Activated CD4-positive, alpha-beta T cell treated with anti-CD3 and anti-CD28 coated beads, Interleukin-2, amount 10 ng/mL, durations not matched to agents 7 days and 5 days (primary cell): ENCODE data around the gene GFOD2. TPM values are rescaled to one million over a fixed set of nuclear protein-coding genes. Genes with fewer than 3 reads are reported as not detected.

ENCODE experiments used
- CTCF ChIA-PET: fragments of 350-600 bp; sonication (Branson Sonifier 250); formaldehyde crosslinking; loops from one replicate; lab custom pipeline; 2021; ENCODE audit warnings: antibody characterized with exemption; lab: Charles Lee
- POLR2A ChIA-PET: fragments of 350-600 bp; sonication (Branson Sonifier 250); formaldehyde crosslinking; loops from one replicate; lab custom pipeline; 2021; ENCODE audit warnings: antibody characterized with exemption; lab: Charles Lee
- DNase-seq: peaks from one replicate; pipeline ENCODE4 v3.0.0-alpha.2; 2020
- H3K27ac Mint-ChIP-seq: one replicate; pipeline ENCODE4 v1.8.0; 2021; ENCODE audit warnings: mild to moderate bottlenecking, moderate library complexity, mixed read lengths
- H3K27me3 Mint-ChIP-seq: one replicate; pipeline ENCODE4 v1.8.0; 2021; ENCODE audit warnings: mixed read lengths
- H3K36me3 Mint-ChIP-seq: one replicate; pipeline ENCODE4 v1.8.0; 2021; ENCODE audit warnings: low read depth, mixed read lengths
- H3K4me1 Mint-ChIP-seq: one replicate; pipeline ENCODE4 v1.8.0; 2021; ENCODE audit warnings: mixed read lengths
- H3K4me3 Mint-ChIP-seq: one replicate; pipeline ENCODE4 v1.8.0; 2021; ENCODE audit warnings: mild to moderate bottlenecking, moderate library complexity, mixed read lengths
- H3K9me3 Mint-ChIP-seq: one replicate; pipeline ENCODE4 v1.8.0; 2021; ENCODE audit warnings: mixed read lengths
- total RNA-seq, 2 experiments: library from RNA; stranded (reverse); gene quantifications; one replicate each; pipeline ENCODE4 v1.2.3, GENCODE V29; 2021

GFOD2 gene
- total RNA-seq, 2 experiments from 2014 or later: 11.2 to 11.9 TPM

DNA sequence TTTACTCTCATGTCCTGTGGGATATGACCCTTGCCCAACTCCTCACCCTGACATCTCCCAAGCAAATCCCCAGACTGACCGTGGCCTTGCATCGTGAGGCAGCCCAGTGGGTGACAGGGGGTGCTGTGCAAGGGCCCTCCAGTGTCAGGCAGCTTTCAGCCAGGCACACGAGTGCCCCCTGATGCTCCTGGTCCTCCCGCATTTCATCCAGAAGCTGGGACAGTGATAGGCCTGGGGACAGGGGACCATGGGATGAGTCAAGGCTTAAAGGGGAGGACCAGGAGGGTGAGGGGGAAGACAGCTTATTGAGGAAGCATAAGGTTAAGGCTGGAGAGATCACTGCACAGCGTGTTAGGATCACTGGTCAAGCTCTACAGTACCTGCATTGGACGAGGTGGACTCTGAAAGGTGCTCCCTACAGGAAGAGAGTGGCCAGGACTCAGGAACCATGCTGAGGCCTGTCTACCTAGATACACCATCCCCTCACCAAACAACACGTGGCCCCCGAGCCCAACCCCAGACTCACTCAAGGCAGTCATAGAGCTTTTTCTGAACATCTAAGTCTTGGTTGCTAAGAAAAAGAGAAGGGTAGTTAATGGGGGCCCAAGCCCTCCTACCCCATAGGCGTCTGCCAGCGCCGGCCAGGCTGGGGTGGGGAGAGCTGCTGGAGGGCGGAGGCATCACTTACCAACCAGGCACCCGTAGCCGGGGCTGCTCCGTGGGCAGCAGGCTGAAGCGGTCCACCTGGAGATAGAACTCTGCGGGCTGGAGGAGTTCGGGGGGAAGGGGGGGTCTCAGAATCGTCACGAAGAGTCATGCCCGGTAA lies 60.1 kb downstream of the GFOD2 start:
- ChIA-PET POLR2A (interaction anchor here (0.6 kb wide), 1 partner anchor 19 kb away, joined by 3 read pairs; no protein-coding TSS in a partner anchor), CTCF (interaction anchor here (0.5 to 14.5 kb wide), 13 partner anchors 9 to 337 kb away, joined by 3 to 177 read pairs (median 6); partner anchors contain the start of genes ATP6V0D1, C16orf86, CARMIL2 and CTCF)
- H3K27ac Mint-ChIP-seq: peak overlapping the region; percentile 97
- H3K9me3 Mint-ChIP-seq: no peaks in the 10 kb centered on the region
- no peaks in the 10 kb centered on the region for H3K27me3 Mint-ChIP-seq
- H3K4me3 Mint-ChIP-seq: peak overlapping the region; percentile 87
- no peak for DNase-seq
- H3K4me1 Mint-ChIP-seq: peaks cover 28% of the 10 kb centered on the region
- H3K36me3 Mint-ChIP-seq: peaks cover 23% of the 10 kb centered on the region

DNA sequence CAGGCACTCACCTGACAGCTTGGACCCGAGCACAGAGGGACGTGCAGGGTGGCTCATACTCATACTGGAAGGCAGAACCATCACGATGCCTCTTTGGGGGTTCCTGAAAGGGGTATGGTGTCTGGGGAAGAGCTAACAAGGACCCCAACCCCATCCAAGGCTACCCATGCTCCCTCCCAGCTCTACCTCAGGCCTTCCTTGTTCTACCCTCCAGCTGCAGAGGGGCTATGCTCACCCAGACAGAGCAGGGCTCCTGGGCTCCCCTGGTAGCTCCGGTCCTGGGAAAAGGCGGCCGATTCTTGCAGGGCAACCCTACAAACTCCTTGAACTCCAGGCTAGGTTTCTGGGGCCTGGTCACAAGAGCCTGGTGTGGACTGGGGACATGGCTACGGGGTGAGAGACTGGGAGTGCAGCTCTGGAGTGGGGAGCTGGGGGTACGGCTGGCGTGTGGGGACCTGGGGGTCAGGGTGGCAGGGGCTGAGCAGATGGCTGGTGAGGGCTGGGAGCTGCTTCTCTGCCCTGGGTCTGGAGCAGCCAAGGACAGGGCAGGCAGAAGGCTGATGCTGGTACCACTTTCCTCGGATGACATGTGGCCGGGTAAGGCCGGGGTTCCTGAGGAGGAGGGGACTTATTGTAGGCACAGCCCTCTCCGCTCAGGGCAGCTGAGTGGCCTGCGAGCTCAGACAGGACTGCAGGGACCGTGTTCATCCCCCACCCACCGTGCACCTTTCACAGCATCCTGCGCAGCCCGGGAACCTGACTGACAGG lies 61.2 kb downstream of the GFOD2 start:
- H3K27ac Mint-ChIP-seq: peak overlapping the region; percentile 31
- peak overlapping the region; percentile 87 for H3K4me3 Mint-ChIP-seq
- no peak for DNase-seq
- ChIA-PET CTCF (interaction anchor here (1.1 to 14.5 kb wide), 9 partner anchors 10 to 177 kb away, joined by 5 to 177 read pairs (median 14); partner anchors contain the start of genes ATP6V0D1, C16orf86, CARMIL2 and CTCF), POLR2A (no interaction called here)
- no peaks in the 10 kb centered on the region for H3K9me3 Mint-ChIP-seq
- no peaks in the 10 kb centered on the region for H3K27me3 Mint-ChIP-seq
- H3K4me1 Mint-ChIP-seq: peaks cover 27% of the 10 kb centered on the region
- H3K36me3 Mint-ChIP-seq: peaks cover 25% of the 10 kb centered on the region

DNA sequence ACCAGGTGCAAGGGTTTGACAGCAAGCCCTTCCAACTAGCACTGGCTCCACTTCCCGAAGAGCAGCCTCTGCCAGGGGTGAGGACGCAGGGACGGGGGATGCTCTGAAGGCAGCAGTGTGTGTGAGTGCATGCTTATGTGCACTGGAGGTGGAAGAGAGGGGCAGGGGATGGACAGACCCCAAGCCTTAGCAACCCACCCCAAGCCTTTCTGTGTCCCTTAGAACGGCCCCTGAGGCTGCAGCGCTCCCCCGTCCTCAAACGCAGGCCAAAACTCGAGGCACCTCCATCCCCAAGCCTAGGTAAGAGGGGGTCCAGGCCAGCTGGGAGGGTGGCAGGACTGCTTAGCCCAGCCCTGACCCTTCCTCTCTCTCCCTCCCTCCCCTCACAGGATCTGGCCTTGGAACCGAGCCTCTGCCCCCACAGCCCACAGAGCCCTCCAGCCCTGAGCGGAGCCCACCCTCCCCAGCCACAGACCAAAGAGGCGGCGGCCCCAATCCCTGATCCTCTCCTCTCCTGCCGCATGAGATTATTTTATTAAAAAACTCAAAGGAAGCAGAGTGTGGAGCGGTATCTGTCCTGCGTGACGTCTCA lies 62.0 kb downstream of the GFOD2 start:
- H3K36me3 Mint-ChIP-seq: peaks cover 28% of the 10 kb centered on the region
- POLR2A ChIA-PET: no interaction called here
- CTCF ChIA-PET: interaction anchor here (2.6 to 14.5 kb wide), 6 partner anchors 9 to 135 kb away, joined by 13 to 177 read pairs (median 20); partner anchors contain the start of genes C16orf86, CARMIL2 and CTCF
- H3K4me1 Mint-ChIP-seq: peaks cover 26% of the 10 kb centered on the region
- H3K27me3 Mint-ChIP-seq: no peaks in the 10 kb centered on the region
- H3K9me3 Mint-ChIP-seq: no peaks in the 10 kb centered on the region
- no peak for DNase-seq
- no peak overlapping the region for H3K27ac Mint-ChIP-seq
- H3K4me3 Mint-ChIP-seq: no peak overlapping the region

DNA sequence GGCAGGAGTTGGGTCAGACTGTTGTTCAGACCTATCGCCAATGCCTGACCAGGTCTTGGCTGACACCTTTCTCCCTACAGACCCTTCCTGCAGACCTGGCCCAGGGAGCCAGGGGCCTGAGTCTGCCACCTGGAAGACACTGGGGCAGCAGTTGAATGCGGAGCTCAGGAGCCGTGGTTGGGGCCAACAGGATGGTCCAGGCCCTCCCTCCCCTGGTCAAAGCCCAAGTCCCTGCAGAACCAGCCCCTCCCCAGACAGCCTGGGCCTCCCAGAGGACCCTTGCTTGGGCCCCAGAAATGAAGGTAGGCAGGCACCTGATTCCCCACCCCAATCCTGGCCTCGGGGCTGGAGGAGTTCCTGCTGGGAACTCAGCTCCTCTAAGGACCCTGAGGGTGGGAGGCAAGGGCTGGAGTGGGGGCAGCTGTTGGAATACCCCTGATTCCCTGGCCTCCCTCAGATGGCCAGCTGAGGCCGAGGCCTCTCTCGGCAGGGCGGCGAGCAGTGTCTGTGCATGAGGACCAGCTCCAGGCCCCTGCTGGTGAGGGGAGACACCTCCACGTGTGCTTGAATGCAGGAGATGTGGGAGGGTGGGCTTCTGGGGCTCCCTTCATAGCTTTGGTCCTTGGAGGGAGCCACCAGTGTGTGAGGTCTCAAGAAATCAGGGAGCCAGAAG lies 62.6 kb downstream of the GFOD2 start:
- Mint-ChIP-seq H3K4me3 (no peak overlapping the region), H3K27me3 (no peaks in the 10 kb centered on the region)
- POLR2A ChIA-PET: no interaction called here

DNA sequence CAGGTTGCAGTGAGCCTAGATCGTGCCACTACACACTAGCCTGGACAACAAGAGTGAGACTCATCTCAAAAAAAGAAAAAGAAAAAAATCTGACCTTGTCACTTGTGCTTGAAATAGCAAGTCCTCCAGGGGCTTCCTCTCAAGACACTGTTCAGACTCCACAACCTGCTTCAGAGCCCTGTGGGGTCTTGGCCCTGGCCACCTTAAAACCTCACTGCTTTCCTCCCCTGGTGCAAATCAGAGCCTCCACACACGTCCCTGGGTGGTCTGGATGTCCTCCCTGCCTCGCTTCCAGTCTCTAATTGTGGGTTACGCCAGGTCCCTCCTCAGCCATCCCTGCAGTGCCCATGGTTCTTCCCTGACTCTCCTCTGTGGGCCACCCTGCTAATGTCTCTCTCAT lies 63.8 kb downstream of the GFOD2 start:
- POLR2A ChIA-PET: no interaction called here
- no peaks in the 10 kb centered on the region for H3K27me3 Mint-ChIP-seq

More for the DNA sequence above, 62.6 kb downstream of the GFOD2 start:
- Mint-ChIP-seq H3K4me1 (peaks cover 22% of the 10 kb centered on the region), H3K36me3 (peaks cover 34% of the 10 kb centered on the region), H3K9me3 (no peaks in the 10 kb centered on the region), H3K27ac (no peak overlapping the region)
- DNase-seq: no peak
- CTCF ChIA-PET: interaction anchor here (4.8 kb wide), 1 partner anchor 12 kb away, joined by 41 read pairs; the partner anchor contains the start of gene CARMIL2

DNA sequence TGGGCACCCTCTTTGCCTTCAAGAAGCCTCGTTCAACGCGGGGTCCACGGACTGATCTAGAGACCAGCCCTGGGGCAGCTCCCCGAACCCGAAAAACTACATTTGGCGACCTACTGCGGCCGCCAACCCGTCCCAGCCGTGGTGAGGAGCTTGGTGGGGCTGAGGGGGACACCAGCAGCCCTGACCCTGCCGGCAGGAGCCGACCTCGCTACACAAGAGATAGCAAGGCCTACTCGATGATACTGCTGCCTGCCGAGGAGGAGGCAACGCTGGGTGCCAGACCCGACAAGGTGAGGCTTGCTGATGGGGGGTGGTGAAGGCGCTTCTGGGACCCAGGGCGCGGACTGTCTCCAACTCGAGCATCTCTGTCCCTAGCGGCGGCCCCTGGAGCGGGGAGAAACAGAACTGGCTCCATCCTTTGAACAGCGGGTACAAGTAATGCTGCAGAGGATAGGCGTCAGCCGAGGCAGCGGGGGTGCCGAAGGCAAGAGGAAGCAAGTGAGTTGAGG lies 64.7 kb downstream of the GFOD2 start:
- no peaks in the 10 kb centered on the region for H3K27me3 Mint-ChIP-seq
- no peak overlapping the region for H3K4me3 Mint-ChIP-seq
- CTCF ChIA-PET: no interaction called here
- H3K36me3 Mint-ChIP-seq: peaks cover 48% of the 10 kb centered on the region
- POLR2A ChIA-PET: no interaction called here
- no peaks in the 10 kb centered on the region for H3K9me3 Mint-ChIP-seq
- peak overlapping the region; percentile 36 for H3K27ac Mint-ChIP-seq
- peaks cover 24% of the 10 kb centered on the region for H3K4me1 Mint-ChIP-seq
- DNase-seq: no peak

More for the DNA sequence above, 63.8 kb downstream of the GFOD2 start:
- Mint-ChIP-seq H3K9me3 (no peaks in the 10 kb centered on the region), H3K4me3 (no peak overlapping the region), H3K27ac (no peak overlapping the region), H3K4me1 (peaks cover 20% of the 10 kb centered on the region), H3K36me3 (peaks cover 42% of the 10 kb centered on the region)
- no peak for DNase-seq
- CTCF ChIA-PET: no interaction called here

DNA sequence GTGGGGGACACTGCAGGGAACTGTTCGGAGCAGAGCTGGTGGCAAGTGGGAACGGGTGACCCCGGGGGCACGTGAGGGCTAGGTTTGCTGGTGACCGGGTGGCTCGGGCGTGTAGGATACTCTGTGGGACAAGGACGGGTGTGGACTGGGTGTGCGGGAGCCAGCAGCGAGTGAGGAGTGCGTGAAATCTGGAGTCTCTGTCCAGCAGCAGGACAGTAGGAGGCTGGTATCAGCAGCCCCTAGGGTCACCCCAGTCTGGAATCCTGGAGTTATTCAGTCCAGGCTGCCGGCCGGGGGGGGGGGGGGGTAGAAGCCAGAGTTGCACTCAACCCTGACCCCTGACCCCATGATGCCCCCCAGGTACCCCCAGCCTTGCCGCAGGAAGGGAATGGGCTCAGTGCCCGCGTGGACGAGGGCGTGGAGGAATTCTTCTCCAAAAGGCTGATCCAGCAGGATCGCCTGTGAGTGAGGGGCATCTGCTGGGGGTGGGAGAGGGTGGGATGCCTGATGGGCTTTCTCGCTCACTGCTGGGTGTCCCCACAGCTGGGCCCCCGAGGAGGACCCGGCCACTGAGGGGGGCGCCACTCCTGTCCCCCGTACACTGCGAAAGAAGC lies 65.2 kb downstream of the GFOD2 start:
- no peak for DNase-seq
- Mint-ChIP-seq H3K27ac (no peak overlapping the region), H3K4me3 (no peak overlapping the region), H3K4me1 (peaks cover 20% of the 10 kb centered on the region), H3K27me3 (no peaks in the 10 kb centered on the region), H3K36me3 (peaks cover 53% of the 10 kb centered on the region), H3K9me3 (no peaks in the 10 kb centered on the region)
- POLR2A ChIA-PET: no interaction called here
- CTCF ChIA-PET: no interaction called here

DNA sequence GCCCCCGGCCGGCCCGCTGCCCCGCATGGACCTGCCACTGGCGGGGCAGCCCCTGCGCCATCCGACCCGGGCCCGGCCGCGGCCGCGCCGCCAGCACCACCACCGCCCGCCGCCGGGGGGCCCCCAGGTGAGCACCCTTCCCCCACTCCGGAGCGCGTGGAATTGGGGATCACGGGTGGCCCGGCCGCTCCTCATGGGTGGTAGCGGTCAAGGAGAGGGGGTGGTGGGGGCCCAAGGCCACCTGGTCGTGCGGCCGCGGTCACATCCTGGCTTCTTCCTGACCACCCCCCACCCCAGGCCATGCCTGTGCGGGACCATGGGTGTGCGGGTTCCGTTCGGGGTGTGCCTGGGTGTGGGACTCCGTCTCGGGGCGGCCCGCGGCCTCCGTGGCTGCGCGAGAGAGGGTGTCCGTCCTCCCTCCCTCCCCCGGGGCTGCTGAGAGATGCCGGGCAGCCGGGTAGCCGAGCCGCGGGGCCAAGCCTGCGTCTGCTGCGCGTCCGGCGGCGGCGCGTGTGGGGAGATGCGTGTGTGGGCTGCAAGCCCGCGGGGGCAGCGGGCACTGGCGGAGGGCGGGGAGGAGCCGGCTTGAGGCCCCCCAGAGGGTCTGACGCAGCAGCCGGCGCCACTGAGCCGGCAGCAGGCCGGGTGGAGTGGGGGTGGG lies 65.9 kb downstream of the GFOD2 start:
- no peak overlapping the region for H3K27ac Mint-ChIP-seq
- no peaks in the 10 kb centered on the region for H3K27me3 Mint-ChIP-seq
- H3K36me3 Mint-ChIP-seq: peaks cover 53% of the 10 kb centered on the region

DNA sequence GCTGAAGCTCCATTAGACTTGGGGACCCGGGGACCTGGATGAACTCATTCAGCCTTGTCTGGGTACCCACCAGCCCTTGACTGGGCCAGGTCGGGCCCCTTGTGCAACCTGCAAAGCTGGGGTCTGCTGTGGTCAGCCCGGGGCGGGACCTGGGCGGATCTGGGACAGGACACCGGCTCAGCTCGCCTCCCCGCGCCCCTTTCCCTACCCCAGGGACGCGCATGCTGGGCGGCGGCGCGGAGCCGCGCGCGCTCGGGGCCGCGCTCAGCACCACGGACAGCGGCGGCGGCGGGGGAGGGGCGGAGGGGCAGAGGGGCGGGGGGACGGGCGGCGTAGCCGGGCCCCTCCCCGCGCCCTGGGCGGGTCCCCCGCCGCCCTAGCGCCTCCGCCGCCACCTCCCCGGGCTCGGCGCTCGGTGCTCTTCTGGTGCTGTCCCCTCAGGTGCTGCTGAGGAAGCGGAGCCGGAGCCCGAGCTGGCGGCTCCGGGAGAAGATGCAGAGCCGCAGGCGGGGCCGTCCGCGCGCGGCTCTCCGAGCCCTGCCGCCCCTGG lies 66.5 kb downstream of the GFOD2 start:
- Mint-ChIP-seq H3K27ac (no peak overlapping the region), H3K27me3 (no peaks in the 10 kb centered on the region), H3K9me3 (no peaks in the 10 kb centered on the region), H3K4me1 (peaks cover 12% of the 10 kb centered on the region), H3K36me3 (peaks cover 49% of the 10 kb centered on the region), H3K4me3 (no peak overlapping the region)
- ChIA-PET CTCF (interaction anchor here (0.5 to 1.3 kb wide), 5 partner anchors 15 to 132 kb away, joined by 3 to 4 read pairs (median 3); no protein-coding TSS in a partner anchor), POLR2A (no interaction called here)
- DNase-seq: no peak

More for the DNA sequence above, 65.9 kb downstream of the GFOD2 start:
- ChIA-PET POLR2A (no interaction called here), CTCF (interaction anchor here (1.3 kb wide), 1 partner anchor 106 kb away, joined by 3 read pairs; no protein-coding TSS in a partner anchor)
- no peaks in the 10 kb centered on the region for H3K9me3 Mint-ChIP-seq
- H3K4me1 Mint-ChIP-seq: peaks cover 14% of the 10 kb centered on the region
- DNase-seq: no peak
- H3K4me3 Mint-ChIP-seq: no peak overlapping the region

DNA sequence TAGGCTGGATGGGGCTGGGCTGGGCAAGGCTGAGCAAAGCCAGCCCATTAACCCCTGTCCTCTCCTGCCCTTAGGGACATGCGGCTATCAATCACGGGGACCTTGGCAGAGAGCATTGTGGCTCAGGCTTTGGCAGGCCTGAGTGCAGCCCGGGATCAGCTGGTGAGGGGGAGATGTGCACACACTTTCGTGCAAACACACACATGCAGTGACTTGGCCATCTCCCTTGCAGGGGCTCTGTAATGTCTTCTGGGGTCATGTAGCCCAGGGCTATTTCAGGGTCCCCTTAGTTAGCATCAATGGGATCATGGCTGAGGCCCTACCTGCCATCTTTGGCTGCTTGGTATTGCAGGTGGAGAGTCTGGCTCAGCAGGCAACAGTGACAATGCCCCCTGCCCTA lies 67.3 kb downstream of the GFOD2 start:
- Mint-ChIP-seq H3K4me1 (peaks cover 17% of the 10 kb centered on the region), H3K4me3 (no peak overlapping the region), H3K27me3 (no peaks in the 10 kb centered on the region), H3K9me3 (no peaks in the 10 kb centered on the region), H3K36me3 (peaks cover 50% of the 10 kb centered on the region), H3K27ac (peak overlapping the region; percentile 6)
- ChIA-PET POLR2A (no interaction called here), CTCF (interaction anchor here (0.7 to 1.3 kb wide), 5 partner anchors 16 to 171 kb away, joined by 3 to 6 read pairs (median 3); partner anchors contain the start of gene ATP6V0D1)
- DNase-seq: no peak

DNA sequence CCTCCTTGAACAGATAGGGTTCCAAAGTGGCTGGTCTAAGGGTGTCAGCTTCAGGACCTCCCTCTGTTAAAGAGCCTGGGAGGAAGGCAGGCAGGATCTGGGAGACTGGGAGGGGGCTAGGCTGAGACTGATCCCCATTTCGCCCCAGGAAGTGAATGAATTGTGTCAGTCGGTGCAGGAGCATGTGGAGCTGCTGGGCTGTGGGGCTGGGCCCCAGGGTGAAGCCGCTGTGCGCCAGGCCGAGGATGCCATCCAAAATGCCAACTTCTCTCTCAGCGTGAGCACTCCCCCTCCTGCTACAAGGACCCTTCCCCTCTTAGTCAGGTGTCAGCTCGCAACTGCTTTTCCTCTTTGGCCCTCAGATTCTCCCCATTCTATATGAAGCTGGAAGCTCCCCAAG lies 68.1 kb downstream of the GFOD2 start:
- Mint-ChIP-seq H3K27ac (no peak overlapping the region), H3K27me3 (no peaks in the 10 kb centered on the region), H3K4me1 (peaks cover 21% of the 10 kb centered on the region), H3K36me3 (peaks cover 51% of the 10 kb centered on the region), H3K9me3 (no peaks in the 10 kb centered on the region), H3K4me3 (no peak overlapping the region)
- POLR2A ChIA-PET: no interaction called here
- DNase-seq: no peak
- CTCF ChIA-PET: interaction anchor here (0.6 to 1.9 kb wide), 5 partner anchors 13 to 170 kb away, joined by 3 to 6 read pairs (median 5); partner anchors contain the start of gene ATP6V0D1
